ENCODE results near the gene ANKRD13C.
"Not testable (repeated sequence)": the region's sequence is repeated elsewhere in the genome, so short reads cannot be mapped to it uniquely, and the experiment has no call there.

ANKRD13C gene

DNA sequence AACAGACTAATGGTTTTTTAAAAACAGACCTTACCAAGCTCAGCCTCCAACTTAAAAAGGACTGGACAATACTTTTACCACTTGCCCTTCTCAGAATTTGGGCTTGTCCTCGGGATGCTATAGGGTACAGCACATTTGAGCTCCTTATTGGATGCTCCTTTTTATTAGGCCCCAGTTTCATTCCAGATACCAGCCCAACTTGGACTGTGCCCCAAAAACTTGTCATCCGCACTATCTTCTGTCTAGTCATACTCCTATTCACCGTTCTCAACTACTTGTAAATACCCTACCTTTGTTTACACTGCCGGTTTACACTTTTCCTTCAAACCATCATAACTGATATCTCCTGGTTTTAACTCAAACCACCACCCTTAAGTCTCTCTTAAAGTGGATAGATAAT, 17.9 kb upstream of the ANKRD13C start:
- no peak for TF ChIP-seq ZFX (IDR thresholded peaks at IDR 0.05)
- TF ChIP-seq, protein P1, sequence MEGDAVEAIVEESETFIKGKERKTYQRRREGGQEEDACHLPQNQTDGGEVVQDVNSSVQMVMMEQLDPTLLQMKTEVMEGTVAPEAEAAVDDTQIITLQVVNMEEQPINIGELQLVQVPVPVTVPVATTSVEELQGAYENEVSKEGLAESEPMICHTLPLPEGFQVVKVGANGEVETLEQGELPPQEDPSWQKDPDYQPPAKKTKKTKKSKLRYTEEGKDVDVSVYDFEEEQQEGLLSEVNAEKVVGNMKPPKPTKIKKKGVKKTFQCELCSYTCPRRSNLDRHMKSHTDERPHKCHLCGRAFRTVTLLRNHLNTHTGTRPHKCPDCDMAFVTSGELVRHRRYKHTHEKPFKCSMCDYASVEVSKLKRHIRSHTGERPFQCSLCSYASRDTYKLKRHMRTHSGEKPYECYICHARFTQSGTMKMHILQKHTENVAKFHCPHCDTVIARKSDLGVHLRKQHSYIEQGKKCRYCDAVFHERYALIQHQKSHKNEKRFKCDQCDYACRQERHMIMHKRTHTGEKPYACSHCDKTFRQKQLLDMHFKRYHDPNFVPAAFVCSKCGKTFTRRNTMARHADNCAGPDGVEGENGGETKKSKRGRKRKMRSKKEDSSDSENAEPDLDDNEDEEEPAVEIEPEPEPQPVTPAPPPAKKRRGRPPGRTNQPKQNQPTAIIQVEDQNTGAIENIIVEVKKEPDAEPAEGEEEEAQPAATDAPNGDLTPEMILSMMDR (conservative IDR thresholded peaks at IDR 0.05) = no peak
- H3K27ac ChIP-seq = no peak overlapping the region

DNA sequence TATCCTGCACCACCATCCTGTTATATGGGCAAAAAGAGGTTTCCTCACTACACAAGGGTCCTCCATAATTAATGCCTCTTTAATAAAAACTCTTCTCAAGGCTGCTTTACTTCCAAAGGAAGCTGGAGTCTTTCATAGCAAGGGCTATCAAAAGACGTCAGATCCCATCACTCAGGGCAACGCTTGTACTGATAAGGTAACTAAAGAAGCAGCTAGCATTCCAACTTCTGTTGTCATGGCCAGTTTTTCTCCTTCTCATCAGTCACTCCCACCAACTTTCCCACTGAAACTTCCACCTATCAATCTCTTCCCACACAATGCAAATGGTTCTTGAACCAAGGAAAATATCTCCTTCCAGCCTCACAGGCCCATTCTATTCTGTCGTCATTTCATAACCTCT, 17.1 kb upstream of the ANKRD13C start:
- not testable (repeated sequence) for H3K27ac ChIP-seq

DNA sequence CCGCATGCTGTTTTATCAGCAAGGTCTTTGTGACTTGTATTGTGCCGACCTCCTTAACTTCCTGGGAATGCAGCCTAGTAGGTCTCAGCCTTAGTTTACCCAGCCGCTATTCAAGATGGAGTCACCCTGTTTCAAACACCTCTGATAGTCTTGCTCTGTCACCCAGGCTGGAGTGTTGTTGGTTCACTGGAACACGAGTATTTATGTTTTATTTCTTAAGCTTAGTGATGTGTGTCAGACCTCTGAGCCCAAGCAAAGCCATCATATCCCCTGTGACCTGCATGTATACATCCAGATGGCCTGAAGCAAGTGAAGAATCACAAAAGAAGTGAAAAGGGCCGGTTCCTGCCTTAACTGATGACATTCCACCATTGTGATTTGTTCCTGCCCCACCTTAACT, 12.9 kb upstream of the ANKRD13C start:
- not testable (repeated sequence) for H3K27ac ChIP-seq

DNA sequence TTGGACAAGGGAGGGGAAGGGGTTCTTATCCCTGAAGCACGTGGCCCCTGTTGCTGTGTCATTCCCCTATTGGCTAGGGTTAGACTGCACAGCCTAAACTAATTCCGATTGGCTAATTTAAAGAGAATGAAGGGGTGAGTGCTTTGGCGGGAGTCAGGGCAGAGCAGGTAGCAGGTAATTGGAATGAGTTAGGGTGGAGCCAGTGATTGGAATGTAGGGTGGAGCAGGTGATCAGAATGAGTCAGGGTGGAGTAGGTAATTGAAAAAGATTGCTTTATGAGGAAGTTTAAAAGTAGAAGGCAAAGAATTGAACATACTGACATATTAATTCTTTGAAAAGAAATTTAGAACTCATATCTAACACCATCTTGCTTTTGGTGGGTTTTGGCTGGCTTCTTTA, 12.5 kb upstream of the ANKRD13C start:
- H3K27ac ChIP-seq = not testable (repeated sequence)

DNA sequence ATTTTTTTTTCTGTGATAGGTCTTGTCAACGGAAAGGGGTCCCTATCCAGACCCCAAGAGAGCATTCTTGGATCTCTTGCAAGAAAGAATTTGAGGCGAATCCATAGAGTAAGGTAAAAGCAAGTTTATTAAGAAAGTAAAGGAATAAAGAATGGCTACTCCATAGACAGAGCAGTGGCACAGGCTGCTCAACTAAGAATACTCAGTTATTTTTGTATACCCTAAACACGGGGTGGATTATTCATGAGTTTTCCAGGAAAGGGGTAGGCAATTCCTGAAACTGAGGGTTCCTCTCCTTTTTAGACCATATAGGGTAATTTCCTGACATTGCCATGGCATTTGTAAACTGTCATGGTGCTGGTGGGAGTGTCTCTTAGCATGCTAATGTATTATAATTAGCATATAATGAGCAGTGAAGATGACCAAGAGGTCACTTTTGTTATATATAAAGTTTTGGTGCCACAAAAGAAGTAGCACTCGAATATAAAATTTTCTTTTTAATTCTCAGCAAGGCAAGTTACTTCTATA, 12.0 kb upstream of the ANKRD13C start:
- not testable (repeated sequence) for H3K27ac ChIP-seq

DNA sequence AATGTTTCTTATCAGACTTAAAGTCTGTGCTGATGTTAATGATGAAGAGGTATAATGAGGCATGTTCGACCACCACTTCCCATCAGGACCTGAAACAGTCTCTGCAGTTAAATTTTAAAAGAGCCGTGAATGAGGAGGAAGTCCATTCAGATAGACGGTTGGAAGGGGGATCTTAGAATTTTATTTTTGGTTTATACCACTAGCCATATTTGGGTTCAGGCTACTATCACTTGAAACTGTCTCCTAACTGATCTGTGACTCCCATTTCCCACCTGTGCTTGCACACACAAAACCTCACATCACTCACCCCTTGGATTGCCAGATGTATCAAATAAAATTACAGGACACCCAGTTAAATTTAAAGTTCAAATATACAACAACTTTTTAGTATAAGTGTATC, 9.9 kb upstream of the ANKRD13C start:
- no peak overlapping the region for H3K27ac ChIP-seq
- TF ChIP-seq ZFX (IDR thresholded peaks at IDR 0.05) = no peak
- TF ChIP-seq, protein P1 (conservative IDR thresholded peaks at IDR 0.05) = no peak

DNA sequence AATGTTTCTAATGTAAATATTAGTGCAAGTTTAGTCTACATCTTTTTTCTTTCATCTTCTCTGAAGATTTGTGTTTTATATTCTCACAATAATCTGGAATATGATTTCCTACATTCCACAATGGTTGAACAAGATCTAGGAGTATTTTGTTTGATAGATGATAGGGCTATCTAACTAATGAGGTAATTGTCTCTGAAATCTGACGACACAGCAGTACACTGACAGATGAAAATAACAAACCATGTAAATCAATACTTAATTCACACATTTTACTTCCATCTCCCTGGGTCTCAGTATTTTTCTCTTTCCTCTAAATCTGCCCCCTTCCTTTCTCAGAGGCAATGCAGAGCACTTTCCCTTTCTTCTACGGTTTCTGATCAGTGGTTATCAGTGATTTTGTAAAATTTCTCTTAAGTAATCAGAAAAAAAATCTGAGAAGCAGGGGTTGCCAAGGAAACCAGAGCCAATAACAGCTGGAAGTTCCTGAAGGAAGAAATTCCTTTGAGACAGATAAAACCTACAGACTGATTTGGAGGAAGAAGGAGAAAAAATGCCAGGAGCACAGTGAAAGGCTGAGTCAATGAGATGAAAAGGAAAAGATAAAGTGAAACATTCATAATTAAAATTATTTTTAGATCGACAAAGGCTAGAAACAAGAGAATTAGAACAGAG, 7.3 kb upstream of the ANKRD13C start:
- no peak overlapping the region for H3K27ac ChIP-seq
- TF ChIP-seq, protein P1 (conservative IDR thresholded peaks at IDR 0.05) = no peak
- no peak for TF ChIP-seq ZFX (IDR thresholded peaks at IDR 0.05)

DNA sequence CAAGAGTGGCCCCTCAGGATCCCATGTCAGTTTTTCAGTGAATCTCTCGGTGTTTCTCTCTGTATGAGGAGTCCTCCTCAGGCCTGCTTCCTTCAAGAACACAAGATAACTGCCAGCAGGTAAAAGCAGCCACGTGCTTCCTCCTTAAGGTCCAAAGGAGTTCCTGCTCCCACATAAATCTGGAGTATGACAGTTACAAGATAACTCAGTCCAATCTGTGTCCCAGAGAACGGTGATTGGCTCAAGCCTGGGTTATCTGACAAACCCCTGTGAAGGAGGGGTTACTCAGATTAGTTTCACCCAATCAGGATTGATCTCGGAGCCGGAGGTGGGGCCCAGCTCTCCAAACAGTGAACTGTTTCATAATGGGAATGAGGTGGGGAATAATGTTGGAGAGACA, 5.8 kb upstream of the ANKRD13C start:
- H3K27ac ChIP-seq = no peak overlapping the region
- TF ChIP-seq, protein P1 (conservative IDR thresholded peaks at IDR 0.05) = no peak
- no peak for TF ChIP-seq ZFX (IDR thresholded peaks at IDR 0.05)

DNA sequence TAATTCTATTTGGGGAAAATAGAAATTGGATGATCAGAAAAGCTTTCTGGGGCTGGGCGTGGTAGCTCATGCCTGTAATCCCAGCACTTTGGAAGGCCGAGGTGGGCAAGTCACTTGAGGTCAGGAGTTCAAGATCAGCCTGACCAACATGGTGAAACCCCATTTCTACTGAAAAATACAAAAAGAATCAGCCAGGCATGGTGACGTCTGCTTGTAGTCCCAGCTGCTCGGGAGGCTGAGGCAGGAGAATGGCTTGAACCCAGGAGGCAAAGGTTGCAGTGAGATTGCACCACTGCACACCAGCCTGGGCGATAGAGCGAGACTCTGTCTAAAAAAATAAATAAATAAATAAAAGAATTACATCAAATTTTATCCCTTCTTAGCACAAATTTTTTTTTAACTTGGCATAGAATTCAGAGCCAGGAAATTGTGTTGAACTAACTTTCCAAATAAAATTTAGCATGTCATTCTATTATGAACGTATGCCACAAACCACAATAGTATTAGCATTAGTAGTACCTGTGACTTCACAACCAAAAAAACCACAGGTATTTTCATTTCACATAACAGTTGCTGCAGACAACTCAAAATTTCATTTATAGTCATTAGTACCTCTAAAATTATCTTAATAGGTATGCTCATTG, 4.5 kb upstream of the ANKRD13C start:
- TF ChIP-seq, protein P1 (conservative IDR thresholded peaks at IDR 0.05) = no peak
- TF ChIP-seq ZFX (IDR thresholded peaks at IDR 0.05) = no peak
- H3K27ac ChIP-seq = no peak overlapping the region

Measured in C4-2B (cell line).